SKM-1 treated with dmso at 0.1 percent for 144 hours (cell line): ENCODE measurements around the gene MYO7A.
"Not testable (repeated sequence)": the region's sequence is repeated elsewhere in the genome, so short reads cannot be mapped to it uniquely, and the experiment has no call there.

Experiments
- DNase-seq: peaks from one replicate; lab custom pipeline; 2025; ENCODE audit not compliant: unreplicated experiment; lab: John Stamatoyannopoulos, UW

Gene MYO7A

DNA sequence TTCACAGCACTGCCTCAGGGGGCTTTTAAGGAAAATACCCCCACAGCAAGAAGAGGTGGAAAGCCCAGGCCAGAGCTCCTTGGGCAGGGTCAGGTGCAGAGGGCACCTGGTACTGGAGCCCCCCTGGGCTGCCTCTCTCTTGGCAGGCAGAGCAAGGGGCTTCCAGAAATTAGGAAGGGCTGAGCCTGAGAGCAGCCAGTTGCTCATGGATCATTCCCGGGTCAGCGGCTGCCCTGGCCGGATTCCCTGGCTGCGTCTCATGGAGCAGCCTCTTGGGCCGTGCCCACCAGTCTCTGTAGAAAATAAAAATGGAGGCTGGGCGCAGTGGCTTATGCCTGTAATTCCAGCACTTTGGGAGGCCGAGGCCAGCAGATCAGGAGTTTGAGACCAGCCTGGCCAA is 35.7 kb upstream of the MYO7A start:
- DNase-seq: no peak

GRCh38 chr11:77093056-77093891 is 34.8 kb upstream of the MYO7A start:
- no peak for DNase-seq

DNA sequence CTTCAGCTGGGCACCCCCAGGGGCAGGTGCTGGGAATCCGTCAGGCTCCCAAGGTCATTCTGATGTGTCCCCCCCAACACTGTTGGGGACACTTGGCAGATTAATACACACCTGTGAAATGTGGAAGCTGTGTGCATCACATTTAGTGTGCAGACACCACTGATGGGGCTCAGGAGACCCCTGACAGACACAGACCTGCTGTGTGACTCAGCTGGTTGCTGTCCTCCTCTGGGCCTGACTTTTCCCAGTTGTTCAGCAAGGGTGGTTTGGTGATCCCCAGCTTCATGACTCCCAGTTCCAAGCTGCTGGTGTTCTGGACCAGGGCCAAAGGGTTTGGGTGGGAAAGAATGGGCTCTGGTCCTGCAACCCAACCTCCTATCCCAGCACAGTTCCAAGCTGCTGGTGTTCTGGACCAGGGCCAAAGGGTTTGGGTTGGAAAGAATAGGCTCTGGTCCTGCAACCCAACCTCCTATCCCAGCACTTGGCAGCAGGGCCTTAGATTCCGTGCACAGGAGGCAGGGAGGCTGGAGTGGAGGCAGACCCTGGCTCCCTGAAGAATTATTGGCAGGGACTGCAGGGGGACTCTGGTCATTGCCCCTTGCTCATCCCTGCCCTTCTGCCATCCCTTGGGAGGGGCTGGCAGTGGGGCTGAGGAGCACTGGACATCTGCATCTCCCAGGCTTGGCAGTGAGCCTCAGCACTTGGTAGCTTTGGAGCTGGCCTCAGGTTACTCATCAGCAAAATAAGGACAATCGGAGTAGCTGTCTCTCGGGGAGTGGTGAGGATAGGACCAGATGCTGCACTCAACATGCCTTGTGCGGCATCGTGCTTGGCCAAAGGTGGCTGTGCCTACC is 33.8 kb upstream of the MYO7A start:
- DNase-seq: no peak

- no peak for DNase-seq
These were observed 33.1 kb upstream of the MYO7A start for GRCh38 chr11:77094841-77095365.

DNA sequence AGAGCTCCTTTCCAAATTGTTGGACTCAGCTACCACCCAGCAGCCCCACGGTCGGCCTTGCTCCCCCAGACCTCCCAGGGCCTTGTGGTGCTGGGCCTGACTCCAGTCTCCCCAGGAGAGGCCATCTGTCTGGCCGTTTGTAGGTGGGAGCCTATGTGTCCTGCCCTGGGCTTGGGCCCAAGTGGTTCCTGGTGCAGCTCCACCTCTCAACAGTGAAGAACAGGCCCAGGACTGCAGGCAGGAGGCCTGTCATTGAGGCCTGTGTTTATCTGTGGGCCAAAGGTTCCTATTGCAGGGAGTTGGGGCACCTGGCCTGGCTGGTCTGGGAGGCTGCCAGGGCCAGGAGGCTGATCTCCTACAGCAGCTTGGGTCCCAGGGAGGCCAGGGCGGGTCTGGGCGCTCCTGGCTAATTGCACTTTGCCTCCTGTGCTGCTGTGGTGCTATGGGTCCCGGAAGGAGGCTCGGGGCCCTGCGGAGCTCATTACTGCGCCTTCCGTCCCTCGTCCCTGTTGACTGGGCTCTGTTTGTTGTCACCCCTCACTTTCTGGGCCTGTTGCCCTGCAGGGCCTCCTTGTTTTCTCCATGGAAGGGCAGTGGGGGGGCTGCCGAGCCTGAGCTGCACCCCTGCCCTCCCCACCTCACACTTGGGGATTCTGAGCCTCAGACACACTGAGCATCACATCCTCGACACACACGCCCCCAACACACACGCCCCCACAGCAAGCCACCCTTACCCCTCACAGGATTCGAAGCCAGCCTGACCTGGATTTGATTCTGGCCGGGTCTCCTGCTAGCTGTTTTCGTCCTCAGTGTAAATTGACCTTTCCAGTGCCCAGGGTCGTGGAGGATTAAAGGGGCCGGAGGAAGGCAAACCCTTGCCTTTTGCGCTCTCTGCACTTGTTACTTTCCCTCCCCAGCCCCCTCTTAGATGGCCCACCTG is 32.2 kb upstream of the MYO7A start:
- no peak for DNase-seq

DNA sequence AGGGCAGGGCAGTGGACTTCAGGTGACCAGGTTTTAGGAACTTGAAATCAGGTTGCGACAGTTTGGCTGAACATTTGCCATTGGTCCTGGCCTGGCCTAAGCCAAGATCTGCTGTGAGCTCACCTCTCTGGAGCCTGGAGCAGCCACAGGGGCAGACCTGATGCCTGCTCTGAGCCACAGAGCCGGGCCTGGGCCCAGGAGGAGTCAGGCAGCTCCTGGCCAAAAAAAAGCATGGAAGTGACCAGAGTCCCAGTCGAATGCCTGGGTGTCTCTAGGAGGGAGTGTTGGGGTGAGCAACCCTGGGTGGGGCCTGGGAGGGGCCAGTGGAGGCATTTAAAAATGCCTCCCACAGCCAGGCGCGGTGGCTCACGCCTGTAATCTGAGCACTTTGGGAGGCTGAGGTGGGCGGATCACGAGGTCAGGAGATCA is 31.4 kb upstream of the MYO7A start:
- DNase-seq: no peak

DNA sequence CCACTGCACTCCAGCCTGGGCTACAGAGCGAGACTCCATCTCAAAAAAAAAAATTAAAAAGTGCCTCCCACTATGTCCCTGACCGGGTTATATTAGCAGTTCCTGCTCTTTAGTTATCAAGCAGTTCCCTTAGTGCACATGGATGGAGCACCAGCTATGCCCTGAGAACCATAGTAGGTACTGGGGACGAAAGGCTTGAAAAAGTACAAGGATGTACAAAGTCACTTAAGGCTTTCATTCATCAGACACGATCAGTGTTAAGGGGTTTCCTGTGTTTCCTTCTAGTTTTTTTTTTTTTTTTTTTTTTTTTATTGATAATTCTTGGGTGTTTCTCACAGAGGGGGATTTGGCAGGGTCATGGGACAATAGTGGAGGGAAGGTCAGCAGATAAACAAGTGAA is 30.9 kb upstream of the MYO7A start:
- not testable (repeated sequence) for DNase-seq

- DNase-seq: no peak
These were observed 27.6 kb upstream of the MYO7A start for GRCh38 chr11:77100166-77101042.

- peak; percentile 63 for DNase-seq
These were observed 27.0 kb upstream of the MYO7A start for GRCh38 chr11:77101043-77101537.

GRCh38 chr11:77102246-77103210 is 25.5 kb upstream of the MYO7A start, which contains the start of gene OMP:
Gene OMP (plus strand): TSS chr11:77102840. CDS start chr11:77102840, 0 bp downstream.
- no peak for DNase-seq

- no peak for DNase-seq
These were observed 24.7 kb upstream of the MYO7A start for GRCh38 chr11:77103319-77103718.

- no peak for DNase-seq
These were observed 23.3 kb upstream of the MYO7A start for GRCh38 chr11:77104727-77105126.

DNA sequence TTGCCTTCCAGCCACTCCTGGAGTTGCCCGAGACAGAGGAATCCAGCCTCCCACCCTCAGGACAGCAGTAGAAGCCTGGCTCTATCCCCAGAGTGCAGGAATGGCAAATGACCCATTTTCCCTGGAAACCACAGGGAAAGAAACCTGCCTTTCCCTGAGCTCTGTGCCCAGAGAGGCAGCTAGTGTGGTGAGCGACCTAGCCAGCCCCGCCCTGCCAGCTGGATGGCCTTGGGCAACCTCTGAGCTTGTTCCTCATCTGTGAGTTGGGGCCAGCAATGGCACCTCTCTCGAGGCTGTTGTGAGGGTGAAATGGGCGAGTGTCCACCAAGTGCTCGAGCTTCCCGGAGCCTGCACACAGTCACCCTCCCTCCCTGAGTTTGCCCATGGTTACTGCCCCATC is 21.7 kb upstream of the MYO7A start:
- DNase-seq: peak; percentile 18

- no peak for DNase-seq
These were observed 21.3 kb upstream of the MYO7A start for GRCh38 chr11:77106759-77107158.

DNA sequence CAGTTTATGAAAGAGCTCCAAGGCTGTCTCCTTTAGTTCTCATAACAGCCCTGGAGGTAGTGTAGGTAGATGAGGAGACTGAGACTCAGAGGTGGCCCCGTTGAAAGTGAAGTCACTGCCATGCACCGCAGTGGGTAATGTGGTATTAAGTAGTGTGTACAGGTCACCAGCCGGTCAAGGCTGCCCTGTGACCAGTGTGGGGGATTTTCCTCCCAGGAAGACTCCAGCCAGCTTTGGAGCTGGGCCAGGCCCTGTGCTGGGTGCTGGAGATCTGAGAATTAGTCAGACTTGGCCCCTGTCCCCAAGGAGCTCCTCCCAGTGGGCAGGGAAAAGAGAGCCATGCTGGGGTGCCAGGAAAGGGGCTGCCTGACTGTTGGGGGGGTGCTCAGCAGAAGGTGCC is 20.1 kb upstream of the MYO7A start:
- DNase-seq: no peak

DNA sequence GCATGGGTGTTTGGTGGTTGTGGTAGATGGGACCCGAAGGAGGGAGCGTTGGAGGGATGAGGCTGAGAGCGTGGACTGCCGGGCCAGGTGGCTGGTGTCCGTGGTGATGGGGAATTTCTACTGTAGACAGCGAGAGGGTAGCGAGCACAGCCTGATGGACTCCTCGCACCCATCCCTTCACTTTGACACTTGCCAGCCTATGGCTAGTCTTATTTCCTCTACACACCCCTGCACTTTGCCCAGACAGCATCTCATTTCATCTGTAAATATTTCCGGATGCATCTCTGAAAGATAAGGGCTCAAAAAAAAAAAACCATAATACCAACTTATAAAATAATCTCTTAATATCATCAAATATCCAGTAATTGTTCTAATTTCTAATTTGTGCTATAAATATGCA is 19.6 kb upstream of the MYO7A start:
- no peak for DNase-seq

- DNase-seq: no peak
These were observed 18.6 kb upstream of the MYO7A start for GRCh38 chr11:77109236-77110019.

GRCh38 chr11:77110836-77111235 is 17.2 kb upstream of the MYO7A start:
- DNase-seq: no peak
